GM04503 (cell line): ENCODE measurements around the gene ZBTB7C.
"Not testable (repeated sequence)": the region's sequence is repeated elsewhere in the genome, so short reads cannot be mapped to it uniquely, and the experiment has no call there.

Experiments used
- DNase-seq: peaks from one replicate; pipeline ENCODE4 v3.0.0-alpha.2; 2012; ENCODE audit warnings: low read depth

ZBTB7C gene

DNA sequence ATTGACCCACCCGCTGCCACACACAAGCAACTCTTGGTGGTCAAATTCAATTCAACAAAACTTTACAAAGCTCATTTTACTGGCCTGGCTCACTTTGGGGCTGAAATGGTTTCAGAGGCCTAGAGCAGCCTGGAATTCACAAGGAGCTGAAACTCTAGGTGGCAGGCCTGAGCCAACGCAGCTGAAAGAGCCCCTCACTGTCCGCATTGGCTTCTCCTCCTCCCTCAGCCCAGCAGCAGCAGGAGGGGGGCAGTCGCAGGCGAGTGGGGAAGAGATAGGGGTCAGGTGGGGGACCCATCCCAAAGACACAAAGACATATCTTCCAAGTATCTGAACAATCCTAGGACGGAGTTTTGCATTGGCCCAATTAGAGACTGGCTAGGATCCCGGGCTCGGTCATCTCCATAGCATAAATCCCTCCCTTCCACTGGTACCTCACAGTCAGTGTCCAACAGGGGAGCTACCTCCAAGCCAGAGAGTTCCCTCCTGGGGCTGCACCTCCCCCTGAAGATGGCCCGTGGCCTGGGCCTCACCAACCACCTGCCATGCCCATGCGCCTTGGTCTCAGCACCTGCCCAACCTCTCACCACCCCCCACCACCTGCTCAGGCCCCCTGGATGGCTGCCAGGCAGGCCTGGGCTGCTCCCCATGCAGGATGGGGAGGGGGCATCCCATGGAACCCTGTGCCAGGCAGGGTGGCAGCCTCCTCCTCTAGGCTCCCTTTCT is 113.4 kb downstream of the ZBTB7C start:
- DNase-seq: no peak

GRCh38 chr18:48294899-48295585 is 114.1 kb downstream of the ZBTB7C start:
- no peak for DNase-seq

GRCh38 chr18:48293954-48294898 is 115.0 kb downstream of the ZBTB7C start:
- DNase-seq: no peak

GRCh38 chr18:48292782-48293424 is 116.3 kb downstream of the ZBTB7C start:
- no peak for DNase-seq

DNA sequence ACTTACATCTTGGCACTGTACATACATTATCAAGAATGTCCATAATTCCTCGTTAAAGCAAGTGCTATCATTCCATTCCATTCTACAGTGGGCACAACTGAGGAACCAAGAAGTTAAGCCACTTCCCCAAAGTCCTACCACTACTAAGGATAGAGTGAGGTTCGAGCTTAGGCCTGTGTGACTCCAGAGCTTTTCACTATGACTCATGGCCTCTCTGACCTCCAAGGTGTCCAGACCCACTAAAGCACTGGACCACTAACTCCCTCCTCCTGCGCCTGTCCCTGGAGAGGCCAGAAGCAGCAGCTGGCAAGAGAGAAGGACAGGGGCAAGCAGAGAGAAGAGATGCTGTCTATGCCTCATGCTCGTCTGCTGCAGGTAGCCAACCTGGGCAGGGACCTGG is 117.0 kb downstream of the ZBTB7C start:
- DNase-seq: no peak

- DNase-seq: no peak
These were observed 118.8 kb downstream of the ZBTB7C start for GRCh38 chr18:48290162-48290926.

DNA sequence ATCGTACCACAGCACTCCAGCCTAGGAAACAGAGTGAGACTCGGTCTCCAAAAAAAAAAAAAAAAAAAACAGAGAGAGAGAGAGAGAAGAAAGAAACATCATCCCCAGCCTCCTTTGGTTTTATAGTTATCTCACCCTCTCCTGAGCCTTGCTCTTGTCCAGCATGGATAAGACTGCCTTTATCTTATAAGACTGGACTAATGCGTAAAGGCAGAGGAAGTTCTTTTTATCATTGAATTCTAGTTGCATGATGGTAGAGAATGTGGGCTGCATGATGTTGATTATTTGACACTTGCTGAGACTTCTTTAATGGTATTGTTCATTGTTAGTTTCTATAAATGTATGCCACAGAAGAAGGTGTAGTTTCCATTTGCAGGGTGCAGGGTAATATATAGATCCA is 124.4 kb downstream of the ZBTB7C start:
- no peak for DNase-seq

GRCh38 chr18:48284011-48284410 is 125.2 kb downstream of the ZBTB7C start:
- not testable (repeated sequence) for DNase-seq

DNA sequence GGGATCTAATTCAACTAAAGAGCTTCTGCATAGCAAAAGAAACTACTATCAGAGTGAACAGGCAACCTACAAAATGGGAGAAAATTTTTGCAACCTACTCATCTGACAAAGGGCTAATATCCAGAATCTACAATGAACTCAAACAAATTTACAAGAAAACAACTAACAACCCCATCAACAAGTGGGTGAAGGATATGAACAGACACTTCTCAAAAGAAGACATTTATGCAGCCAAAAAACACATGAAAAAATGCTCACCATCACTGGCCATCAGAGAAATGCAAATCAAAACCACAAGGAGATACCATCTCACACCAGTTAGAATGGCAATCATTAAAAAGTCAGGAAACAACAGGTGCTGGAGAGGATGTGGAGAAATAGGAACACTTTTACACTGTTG is 127.7 kb downstream of the ZBTB7C start:
- DNase-seq: not testable (repeated sequence)

DNA sequence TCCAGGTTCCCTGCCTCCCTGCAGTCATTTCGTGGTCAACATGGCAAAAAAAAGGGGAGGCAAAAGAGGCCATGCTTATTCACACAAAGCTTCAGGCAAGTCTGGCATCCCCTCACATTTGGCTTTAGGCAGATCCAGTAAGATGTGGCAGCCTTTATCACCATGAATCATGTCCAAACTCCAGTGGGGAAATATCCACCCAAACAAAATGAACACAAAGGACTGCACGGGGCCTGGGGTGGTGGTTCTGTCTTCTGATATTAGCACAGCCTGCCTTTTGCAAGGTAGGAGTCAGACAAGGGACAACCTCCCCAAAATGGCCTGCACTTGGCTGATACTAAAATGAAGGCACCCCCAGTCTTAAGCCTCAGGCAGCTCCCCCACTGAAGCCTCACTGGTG is 129.9 kb downstream of the ZBTB7C start:
- DNase-seq: no peak

GRCh38 chr18:48278081-48278480 is 131.1 kb downstream of the ZBTB7C start:
- no peak for DNase-seq

DNA sequence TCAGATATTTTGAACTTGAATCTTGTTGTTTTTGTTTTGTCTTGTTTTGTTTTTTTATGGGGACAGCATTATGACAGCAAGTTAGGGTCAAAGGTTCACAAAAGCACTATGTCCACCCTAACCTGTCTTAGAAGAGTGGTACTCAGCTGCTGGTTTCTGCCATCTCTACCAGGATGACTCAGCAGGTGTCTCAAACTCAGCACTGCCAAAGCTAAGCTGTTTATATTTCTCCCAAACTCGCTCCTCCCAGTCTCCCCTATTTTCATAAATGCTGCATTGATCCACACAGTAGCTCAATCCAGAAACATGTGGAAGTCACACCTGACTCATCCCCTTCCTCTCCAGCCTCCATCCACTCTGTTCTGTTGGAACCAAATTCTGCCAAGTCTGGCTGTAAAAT is 134.9 kb downstream of the ZBTB7C start:
- no peak for DNase-seq

- DNase-seq: no peak
These were observed 138.3 kb downstream of the ZBTB7C start for GRCh38 chr18:48270929-48271328.

DNA sequence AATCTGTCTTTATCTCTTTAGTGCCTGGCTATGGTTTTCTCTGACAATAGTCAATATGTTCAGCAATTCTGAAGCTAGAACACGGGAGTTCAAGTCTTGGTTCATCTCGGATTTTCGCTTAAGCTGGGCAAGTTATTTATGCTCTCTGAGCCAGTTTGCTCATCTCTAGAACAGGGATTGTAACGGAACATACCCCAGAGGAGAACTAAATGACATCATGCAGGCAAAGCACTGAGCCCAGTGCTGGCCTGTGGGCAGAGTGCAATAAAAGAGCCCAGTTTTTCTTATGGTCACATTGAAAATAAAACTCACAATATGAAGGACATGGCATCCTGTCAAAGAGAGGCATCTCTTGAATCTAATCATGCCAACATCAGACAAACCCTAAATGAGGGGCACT is 143.9 kb downstream of the ZBTB7C start:
- no peak for DNase-seq

DNA sequence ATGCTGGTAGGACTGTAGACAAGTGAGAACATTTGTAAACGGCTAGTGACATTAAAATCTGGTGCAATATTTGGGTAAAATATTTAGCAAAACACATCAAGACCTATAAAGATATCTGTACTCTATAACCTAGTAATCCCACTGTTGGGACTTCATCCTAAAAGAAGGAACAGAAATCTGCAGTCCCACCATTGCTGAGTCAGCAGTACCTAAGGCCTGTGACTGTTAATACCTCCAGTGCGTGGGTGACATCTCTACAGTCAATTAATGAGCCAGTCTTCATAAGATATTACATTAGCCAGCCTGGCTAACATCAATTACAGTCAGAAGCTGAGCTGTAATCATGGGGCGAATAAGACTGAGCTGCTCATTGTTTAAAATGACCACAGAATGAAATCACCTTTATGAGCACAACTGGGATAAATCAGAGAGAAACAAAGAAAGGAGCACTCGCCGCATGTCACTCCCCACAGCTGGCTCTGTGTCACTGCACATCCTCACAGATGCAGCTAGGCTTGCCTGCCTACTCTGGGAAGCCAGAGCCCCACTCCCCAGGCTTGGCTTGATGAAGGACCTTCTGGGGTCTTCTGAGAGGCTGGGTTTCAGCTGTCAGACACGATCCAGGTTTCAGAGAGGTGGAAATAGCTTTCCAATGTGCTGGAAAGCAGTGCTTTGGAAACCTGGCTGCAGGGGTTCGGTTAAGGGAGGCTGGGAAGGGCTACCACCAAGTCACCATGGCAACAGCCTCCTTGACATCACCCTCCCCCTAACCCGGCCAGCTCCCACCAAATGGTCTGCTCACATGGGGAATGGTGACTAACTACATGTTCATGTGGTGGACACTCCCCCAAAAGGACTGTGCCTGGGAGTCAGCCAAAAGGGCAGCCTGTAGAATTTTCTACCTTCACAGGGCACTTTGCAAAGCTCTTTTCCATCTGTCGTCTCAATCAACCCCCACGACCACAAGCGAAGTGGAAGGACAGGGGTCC is 145.0 kb downstream of the ZBTB7C start:
- DNase-seq: no peak

- DNase-seq: no peak
These were observed 145.9 kb downstream of the ZBTB7C start for GRCh38 chr18:48263192-48263853.

GRCh38 chr18:48260237-48260636 is 148.9 kb downstream of the ZBTB7C start:
- DNase-seq: no peak

DNA sequence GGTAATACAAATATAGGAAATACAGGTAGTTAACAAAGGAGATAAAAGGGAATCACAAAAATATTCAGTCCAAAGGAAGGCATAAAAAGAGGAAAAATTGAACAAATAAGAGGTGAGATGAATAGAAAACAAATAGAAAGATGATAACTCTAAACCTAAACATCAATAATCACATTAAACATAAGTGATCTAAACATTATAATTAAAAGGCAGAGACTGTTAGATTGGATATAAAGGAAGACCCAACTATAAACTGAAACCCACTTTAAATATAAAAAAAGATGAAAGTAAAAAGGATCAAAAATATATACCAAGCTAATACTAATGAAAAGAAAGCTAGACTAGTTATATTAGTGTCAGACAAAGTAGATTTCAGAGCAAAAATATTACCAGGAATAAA is 152.3 kb downstream of the ZBTB7C start:
- DNase-seq: no peak

DNA sequence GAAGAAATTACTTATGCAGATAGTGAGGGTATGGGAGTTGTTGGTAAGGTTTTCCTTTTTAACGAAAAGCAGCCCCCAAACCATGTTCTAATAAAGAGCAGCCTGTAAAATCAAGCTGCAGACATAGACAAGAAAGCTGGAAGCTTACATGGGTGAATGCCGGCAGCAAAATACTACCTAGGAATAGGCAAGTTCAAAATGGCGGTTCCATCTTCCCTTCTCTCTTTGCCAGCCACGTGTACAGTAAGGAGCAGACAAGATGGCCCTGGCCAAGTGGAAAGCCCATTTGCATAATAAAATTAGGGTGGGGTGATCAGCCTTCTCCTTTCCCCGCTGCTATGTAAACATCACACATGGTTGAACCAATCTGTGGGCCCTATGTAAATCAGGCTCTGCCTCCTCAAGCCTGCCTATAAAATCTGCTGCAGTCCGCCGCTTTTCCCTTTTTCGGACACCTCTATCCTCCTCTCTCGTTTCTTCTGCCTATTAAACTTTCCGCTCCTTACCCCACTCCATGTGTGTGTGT is 155.0 kb downstream of the ZBTB7C start:
- DNase-seq: no peak
